ENCODE results near the gene HERC2.
A peak's percentile ranks its signal among the peaks of the same experiment; 100 is the strongest.

The HERC2 gene

GRCh38 chr15:28093752-28094535 lies 228.0 kb downstream of the HERC2 start:
- no peak for DNase-seq

- DNase-seq = no peak
Observed at GRCh38 chr15:28091313-28091712, 230.7 kb downstream of the HERC2 start.

GRCh38 chr15:28086175-28086703 lies 235.7 kb downstream of the HERC2 start:
- peak; percentile 49 for DNase-seq

- no peak for DNase-seq
Observed at GRCh38 chr15:28085489-28086174, 236.3 kb downstream of the HERC2 start.

GRCh38 chr15:28084547-28084946 lies 237.4 kb downstream of the HERC2 start:
- DNase-seq = no peak

GRCh38 chr15:28082891-28083684 lies 238.9 kb downstream of the HERC2 start:
- no peak for DNase-seq

- no peak for DNase-seq
Observed at GRCh38 chr15:28081594-28081993, 240.4 kb downstream of the HERC2 start.

- DNase-seq = no peak
Observed at GRCh38 chr15:28080386-28080785, 241.6 kb downstream of the HERC2 start.

- no peak for DNase-seq
Observed at GRCh38 chr15:28079313-28079969, 242.5 kb downstream of the HERC2 start.

- DNase-seq = no peak
Observed at GRCh38 chr15:28078191-28078719, 243.7 kb downstream of the HERC2 start.

GRCh38 chr15:28075573-28075972 lies 246.4 kb downstream of the HERC2 start:
- DNase-seq = no peak

GRCh38 chr15:28068930-28069329 lies 253.0 kb downstream of the HERC2 start:
- DNase-seq = no peak

- no peak for DNase-seq
Observed at GRCh38 chr15:28066231-28066630, 255.7 kb downstream of the HERC2 start.
